ENCODE data around the gene APBB2. TPM values are rescaled to one million over a fixed set of nuclear protein-coding genes. Genes with fewer than 3 reads are reported as not detected.

APBB2 gene
- total RNA-seq, 1 experiment from 2014 or later: 17.7 TPM

DNA sequence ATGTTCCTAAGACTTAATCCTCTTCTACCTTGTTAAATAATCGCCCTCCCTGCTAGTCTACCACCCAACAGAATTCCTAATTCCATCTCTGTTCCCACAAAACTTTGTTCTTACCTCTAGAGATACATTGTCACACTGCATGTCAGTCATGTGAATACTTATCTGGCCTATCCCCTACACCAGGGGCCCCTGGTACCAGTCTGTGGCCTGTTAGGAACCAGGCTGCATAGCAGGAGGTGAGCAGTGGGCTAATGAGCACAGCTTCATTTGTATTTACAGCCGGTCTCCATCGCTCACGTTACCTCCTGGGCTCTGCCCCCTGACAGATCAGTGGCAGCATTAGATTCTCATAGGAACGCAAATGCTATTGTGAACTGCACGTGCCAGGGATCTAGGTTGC is 73.9 kb downstream of the APBB2 start:
- Mint-ChIP-seq H3K27me3 (ENCODE audit: unreplicated experiment) (no peaks in the 10 kb centered on the region), H3K27ac (ENCODE audit: unreplicated experiment) (no peak overlapping the region), H3K4me3 (ENCODE audit: low read depth, unreplicated experiment) (no peak overlapping the region), H3K36me3 (ENCODE audit: insufficient read depth, unreplicated experiment) (no peaks in the 10 kb centered on the region), H3K4me1 (ENCODE audit: low read depth, unreplicated experiment) (no peaks in the 10 kb centered on the region), H3K9me3 (ENCODE audit: low read depth, unreplicated experiment) (no peaks in the 10 kb centered on the region)
- intact Hi-C loops (cut with micrococcal nuclease; ENCODE audit: unreplicated experiment): no loop called here
- no peak for DNase-seq
- BruUV-seq (replicated peaks): no TSS peak
- CTCF ChIA-PET: no interaction called here
- TF ChIP-seq, protein P1, sequence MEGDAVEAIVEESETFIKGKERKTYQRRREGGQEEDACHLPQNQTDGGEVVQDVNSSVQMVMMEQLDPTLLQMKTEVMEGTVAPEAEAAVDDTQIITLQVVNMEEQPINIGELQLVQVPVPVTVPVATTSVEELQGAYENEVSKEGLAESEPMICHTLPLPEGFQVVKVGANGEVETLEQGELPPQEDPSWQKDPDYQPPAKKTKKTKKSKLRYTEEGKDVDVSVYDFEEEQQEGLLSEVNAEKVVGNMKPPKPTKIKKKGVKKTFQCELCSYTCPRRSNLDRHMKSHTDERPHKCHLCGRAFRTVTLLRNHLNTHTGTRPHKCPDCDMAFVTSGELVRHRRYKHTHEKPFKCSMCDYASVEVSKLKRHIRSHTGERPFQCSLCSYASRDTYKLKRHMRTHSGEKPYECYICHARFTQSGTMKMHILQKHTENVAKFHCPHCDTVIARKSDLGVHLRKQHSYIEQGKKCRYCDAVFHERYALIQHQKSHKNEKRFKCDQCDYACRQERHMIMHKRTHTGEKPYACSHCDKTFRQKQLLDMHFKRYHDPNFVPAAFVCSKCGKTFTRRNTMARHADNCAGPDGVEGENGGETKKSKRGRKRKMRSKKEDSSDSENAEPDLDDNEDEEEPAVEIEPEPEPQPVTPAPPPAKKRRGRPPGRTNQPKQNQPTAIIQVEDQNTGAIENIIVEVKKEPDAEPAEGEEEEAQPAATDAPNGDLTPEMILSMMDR (IDR thresholded peaks at IDR 0.05; ENCODE audit: unreplicated experiment): no peak

DNA sequence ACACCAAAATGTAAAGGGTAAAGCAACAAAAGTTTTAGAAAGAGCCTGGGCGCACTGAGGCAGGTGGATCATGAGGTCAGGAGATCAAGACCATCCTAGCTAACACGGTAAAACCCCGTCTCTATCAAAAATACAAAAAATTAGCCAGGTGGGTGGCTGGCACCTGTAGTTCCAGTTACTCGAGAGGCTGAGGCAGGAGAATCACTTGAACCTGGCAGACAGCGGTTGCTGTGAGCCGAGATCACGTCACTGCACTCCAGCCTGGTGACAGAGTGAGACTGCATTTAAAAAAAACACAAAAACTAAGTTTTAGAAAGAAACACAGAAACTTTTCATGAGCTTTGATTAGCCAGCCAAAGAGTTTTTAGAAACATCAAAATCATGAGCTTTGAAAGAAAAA is 76.5 kb downstream of the APBB2 start:
- TF ChIP-seq, protein P1 (IDR thresholded peaks at IDR 0.05; ENCODE audit: unreplicated experiment): no peak
- CTCF ChIA-PET: no interaction called here
- no TSS peak for BruUV-seq (replicated peaks)
- no peak for DNase-seq
- no peaks in the 10 kb centered on the region for H3K36me3 Mint-ChIP-seq (ENCODE audit: insufficient read depth, unreplicated experiment)
- no peak overlapping the region for H3K4me3 Mint-ChIP-seq (ENCODE audit: low read depth, unreplicated experiment)
- intact Hi-C loops (cut with micrococcal nuclease; ENCODE audit: unreplicated experiment): no loop called here
- H3K4me1 Mint-ChIP-seq (ENCODE audit: low read depth, unreplicated experiment): no peaks in the 10 kb centered on the region
- H3K27me3 Mint-ChIP-seq (ENCODE audit: unreplicated experiment): no peaks in the 10 kb centered on the region
- no peaks in the 10 kb centered on the region for H3K9me3 Mint-ChIP-seq (ENCODE audit: low read depth, unreplicated experiment)
- H3K27ac Mint-ChIP-seq (ENCODE audit: unreplicated experiment): no peak overlapping the region

DNA sequence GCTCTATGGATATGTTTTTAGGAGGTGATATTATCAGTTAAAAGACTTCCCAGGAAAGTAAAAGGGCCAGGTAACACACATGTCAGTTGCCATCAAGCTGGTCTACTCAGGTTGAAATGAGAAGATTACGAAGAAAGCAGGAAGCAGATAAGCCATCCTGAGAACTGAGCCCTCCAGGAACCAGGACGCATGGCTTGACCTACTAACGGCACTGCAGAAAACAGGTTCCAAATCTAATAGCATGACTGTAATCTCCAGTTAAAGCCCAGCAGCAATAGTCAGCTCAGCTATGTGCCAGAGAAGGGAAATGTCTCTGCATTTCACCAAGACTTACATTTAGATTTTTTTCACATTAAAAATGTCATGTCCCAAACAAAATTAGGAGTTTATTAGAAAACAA is 77.9 kb downstream of the APBB2 start:
- Mint-ChIP-seq H3K4me1 (ENCODE audit: low read depth, unreplicated experiment) (no peaks in the 10 kb centered on the region), H3K9me3 (ENCODE audit: low read depth, unreplicated experiment) (no peaks in the 10 kb centered on the region), H3K27ac (ENCODE audit: unreplicated experiment) (no peak overlapping the region), H3K36me3 (ENCODE audit: insufficient read depth, unreplicated experiment) (no peaks in the 10 kb centered on the region), H3K4me3 (ENCODE audit: low read depth, unreplicated experiment) (no peak overlapping the region), H3K27me3 (ENCODE audit: unreplicated experiment) (no peaks in the 10 kb centered on the region)
- CTCF ChIA-PET: no interaction called here
- no TSS peak for BruUV-seq (replicated peaks)
- intact Hi-C loops (cut with micrococcal nuclease; ENCODE audit: unreplicated experiment): no loop called here
- TF ChIP-seq, protein P1 (IDR thresholded peaks at IDR 0.05; ENCODE audit: unreplicated experiment): no peak
- no peak for DNase-seq

DNA sequence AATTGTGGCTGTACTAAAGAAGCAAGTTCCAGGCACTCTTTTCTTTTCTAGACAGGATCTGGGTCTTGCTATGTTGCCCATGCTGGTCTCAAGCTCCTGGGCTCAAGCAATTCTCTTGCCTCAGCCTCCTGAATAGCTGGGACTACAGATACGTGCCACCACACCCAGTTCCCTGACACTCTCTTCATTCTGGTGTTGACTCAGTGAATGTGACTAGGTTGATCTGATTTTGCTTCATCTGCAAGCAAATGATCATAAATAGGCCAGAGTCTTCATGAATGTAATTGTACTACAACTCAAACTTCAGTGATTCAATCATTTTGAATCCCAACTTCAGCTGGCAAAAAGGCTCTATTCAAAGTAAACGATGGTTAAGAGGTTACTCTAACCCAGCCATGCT is 78.5 kb downstream of the APBB2 start:
- intact Hi-C loops (cut with micrococcal nuclease; ENCODE audit: unreplicated experiment): no loop called here
- CTCF ChIA-PET: no interaction called here
- no peaks in the 10 kb centered on the region for H3K9me3 Mint-ChIP-seq (ENCODE audit: low read depth, unreplicated experiment)
- H3K4me1 Mint-ChIP-seq (ENCODE audit: low read depth, unreplicated experiment): no peaks in the 10 kb centered on the region
- BruUV-seq (replicated peaks): no TSS peak
- no peak for DNase-seq
- H3K27me3 Mint-ChIP-seq (ENCODE audit: unreplicated experiment): no peaks in the 10 kb centered on the region
- H3K4me3 Mint-ChIP-seq (ENCODE audit: low read depth, unreplicated experiment): no peak overlapping the region
- TF ChIP-seq, protein P1 (IDR thresholded peaks at IDR 0.05; ENCODE audit: unreplicated experiment): no peak
- H3K27ac Mint-ChIP-seq (ENCODE audit: unreplicated experiment): no peak overlapping the region
- H3K36me3 Mint-ChIP-seq (ENCODE audit: insufficient read depth, unreplicated experiment): no peaks in the 10 kb centered on the region

DNA sequence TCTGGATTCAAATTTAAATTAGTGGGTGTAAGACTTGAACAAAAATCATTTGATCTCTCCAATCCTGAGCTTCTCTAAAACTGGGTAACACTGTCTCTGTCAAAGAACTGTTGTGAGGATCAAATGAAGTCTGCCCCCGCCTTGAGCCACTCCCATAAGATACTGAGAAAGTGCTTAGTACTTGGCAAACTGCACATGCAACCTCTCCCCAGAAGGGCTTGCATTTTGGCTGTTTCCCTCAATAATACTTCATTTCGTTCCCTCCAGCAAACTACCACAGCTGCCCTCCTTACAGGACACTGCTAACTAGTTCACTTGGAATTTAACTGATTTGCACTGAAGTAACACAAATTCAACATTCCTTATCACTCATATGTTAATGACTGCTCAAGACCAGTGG is 79.8 kb downstream of the APBB2 start:
- no peak overlapping the region for H3K4me3 Mint-ChIP-seq (ENCODE audit: low read depth, unreplicated experiment)
- H3K9me3 Mint-ChIP-seq (ENCODE audit: low read depth, unreplicated experiment): no peaks in the 10 kb centered on the region
- BruUV-seq (replicated peaks): no TSS peak
- no peaks in the 10 kb centered on the region for H3K36me3 Mint-ChIP-seq (ENCODE audit: insufficient read depth, unreplicated experiment)
- no peaks in the 10 kb centered on the region for H3K4me1 Mint-ChIP-seq (ENCODE audit: low read depth, unreplicated experiment)
- no peak overlapping the region for H3K27ac Mint-ChIP-seq (ENCODE audit: unreplicated experiment)
- intact Hi-C loops (cut with micrococcal nuclease; ENCODE audit: unreplicated experiment): no loop called here
- H3K27me3 Mint-ChIP-seq (ENCODE audit: unreplicated experiment): no peaks in the 10 kb centered on the region
- TF ChIP-seq, protein P1 (IDR thresholded peaks at IDR 0.05; ENCODE audit: unreplicated experiment): no peak
- no peak for DNase-seq
- CTCF ChIA-PET: no interaction called here
